Endodermal cell (in vitro differentiated cells): ENCODE results near the gene PSMA6. TPM values are rescaled to one million over a fixed set of nuclear protein-coding genes. Genes with fewer than 3 reads are reported as not detected.

ENCODE experiments used
- DNase-seq: peaks from one replicate; pipeline ENCODE4 v3.0.0-alpha.2; 2017
- H3K27ac ChIP-seq: 2 replicates; pipeline ENCODE4 v1.5.1; 2013; ENCODE audit warnings: mild to moderate bottlenecking, low read depth, low read length, moderate library complexity
- H3K27me3 ChIP-seq: 2 replicates; pipeline ENCODE4 v1.6.1; 2013; ENCODE audit warnings: mild to moderate bottlenecking, low read length, moderate library complexity; ENCODE audit not compliant: insufficient read depth, control insufficient read depth, poor library complexity, severe bottlenecking
- H3K36me3 ChIP-seq: 2 replicates; pipeline ENCODE4 v1.7.0; 2013; ENCODE audit warnings: mild to moderate bottlenecking, low read length, moderate library complexity; ENCODE audit not compliant: control insufficient read depth, insufficient read depth
- H3K4me1 ChIP-seq: one replicate; pipeline ENCODE4 v1.7.0; 2013; ENCODE audit warnings: low read length; ENCODE audit not compliant: control insufficient read depth, insufficient read depth
- H3K4me3 ChIP-seq: 2 replicates; pipeline ENCODE4 v1.5.1; 2013; ENCODE audit warnings: mild to moderate bottlenecking, low read length, moderate library complexity
- H3K9ac ChIP-seq: 2 replicates; pipeline ENCODE4 v1.6.1; 2013; ENCODE audit warnings: mild to moderate bottlenecking, low read length, moderate library complexity; ENCODE audit not compliant: poor library complexity, severe bottlenecking; ENCODE audit errors: extremely low read depth
- H3K9me3 ChIP-seq: 2 replicates; pipeline ENCODE4 v1.6.1; 2013; ENCODE audit warnings: mild to moderate bottlenecking, low read length, moderate library complexity; ENCODE audit not compliant: control insufficient read depth
- H3K27ac Mint-ChIP-seq: 2 replicates; pipeline ENCODE4 v1.8.0; 2020; ENCODE audit warnings: mixed read lengths
- H3K27me3 Mint-ChIP-seq: 2 replicates; pipeline ENCODE4 v1.8.0; 2021; ENCODE audit warnings: mild to moderate bottlenecking, mixed read lengths; ENCODE audit not compliant: insufficient read depth
- H3K36me3 Mint-ChIP-seq: 2 replicates; pipeline ENCODE4 v1.8.0; 2020; ENCODE audit warnings: low read depth, mixed read lengths
- H3K4me1 Mint-ChIP-seq: 2 replicates; pipeline ENCODE4 v1.8.0; 2020; ENCODE audit warnings: mixed read lengths
- H3K4me3 Mint-ChIP-seq: 2 replicates; pipeline ENCODE4 v1.8.0; 2020; ENCODE audit warnings: mild to moderate bottlenecking, moderate library complexity, mixed read lengths
- H3K9me3 Mint-ChIP-seq: 2 replicates; pipeline ENCODE4 v1.8.0; 2020; ENCODE audit warnings: mild to moderate bottlenecking, mixed read lengths
- CTCF ChIP-seq: fragments of 200-600 bp; sonication (generic); conservative IDR thresholded peaks from 2 replicates; pipeline ENCODE4 v1.5.0; 2021; ENCODE audit warnings: antibody characterized with exemption, mild to moderate bottlenecking
- WGBS, 2 experiments: methylation state at CpG; one replicate each; pipeline versions ENCODE4 v1.1.5 to v1.1.7; 2013; ENCODE audit warnings: missing lambda C conversion rate in 2 of 2, mixed read lengths in 1 of 2; ENCODE audit not compliant: insufficient coverage in 1 of 2, insufficient read length in 1 of 2; 5-methylcytosine and 5-hydroxymethylcytosine counted together
- total RNA-seq, 2 donors: library from RNA; stranded (reverse); fragmentation: NEBNext Ultra II Directional in 1 of 2; extraction: Animal tissue kit (Norgen Biotek cat#: 25700) in 1 of 2; gene quantifications; 2 replicates in 1 of 2; 3 replicates in 1 of 2; pipeline ENCODE4 v1.2.1, GENCODE V29; 2021

The PSMA6 gene
- total RNA-seq, 2 donors from 2014 or later, result 263 to 277 TPM

- no peak overlapping the region for H3K4me3 ChIP-seq
- H3K9me3 ChIP-seq, result no peaks in the 10 kb centered on the region
- Mint-ChIP-seq H3K9me3 (no peaks in the 10 kb centered on the region), H3K4me3 (no peak overlapping the region), H3K27me3 (no peaks in the 10 kb centered on the region), H3K4me1 (peaks cover 7% of the 10 kb centered on the region), H3K36me3 (peaks cover 8% of the 10 kb centered on the region), H3K27ac (no peak overlapping the region)
- no peak overlapping the region for H3K9ac ChIP-seq
- DNase-seq, result no peak
- 88 to 97% methylated on average over 6 to 8 of the region's 8 CpGs for WGBS, 2 experiments
- H3K4me1 ChIP-seq, result no peaks in the 10 kb centered on the region
- TF ChIP-seq CTCF, result no peak
- H3K27me3 ChIP-seq, result no peaks in the 10 kb centered on the region
- H3K27ac ChIP-seq, result no peak overlapping the region
- H3K36me3 ChIP-seq, result no peaks in the 10 kb centered on the region
Measured at GRCh38 chr14:35287431-35288013, 4.7 kb upstream of the PSMA6 start.

- no peak for DNase-seq
- Histone ChIP-seq H3K4me3 (no peak overlapping the region), H3K27ac (no peak overlapping the region), H3K4me1 (no peaks in the 10 kb centered on the region), H3K36me3 (peaks cover 4% of the 10 kb centered on the region), H3K27me3 (no peaks in the 10 kb centered on the region), H3K9ac (no peak overlapping the region), H3K9me3 (no peaks in the 10 kb centered on the region)
- H3K27me3 Mint-ChIP-seq, result no peaks in the 10 kb centered on the region
- TF ChIP-seq CTCF, result no peak
- peaks cover 18% of the 10 kb centered on the region for H3K4me1 Mint-ChIP-seq
- H3K36me3 Mint-ChIP-seq, result peaks cover 10% of the 10 kb centered on the region
- WGBS, 2 experiments, result 86 to 100% methylated on average over 1 to 3 of the region's 3 CpGs
- H3K9me3 Mint-ChIP-seq, result no peaks in the 10 kb centered on the region
- no peak overlapping the region for H3K4me3 Mint-ChIP-seq
- no peak overlapping the region for H3K27ac Mint-ChIP-seq
Measured at GRCh38 chr14:35289623-35290022, 2.6 kb upstream of the PSMA6 start.

- TF ChIP-seq CTCF, result no peak
- Mint-ChIP-seq H3K9me3 (no peaks in the 10 kb centered on the region), H3K4me3 (peak overlapping the region; percentile 98), H3K4me1 (peaks cover 20% of the 10 kb centered on the region), H3K27me3 (no peaks in the 10 kb centered on the region), H3K36me3 (peaks cover 15% of the 10 kb centered on the region), H3K27ac (peak overlapping the region; percentile 98)
- no peaks in the 10 kb centered on the region for H3K27me3 ChIP-seq
- peak overlapping the region; percentile 96 for H3K4me3 ChIP-seq
- peaks cover 25% of the 10 kb centered on the region for H3K36me3 ChIP-seq
- H3K27ac ChIP-seq, result peak overlapping the region; percentile 92
- H3K9ac ChIP-seq, result peak overlapping the region; percentile 98
- no peaks in the 10 kb centered on the region for H3K4me1 ChIP-seq
- WGBS, 2 experiments, result 15 to 22% methylated on average over 12 to 14 of the region's 14 CpGs
- no peak for DNase-seq
- no peaks in the 10 kb centered on the region for H3K9me3 ChIP-seq
Measured at GRCh38 chr14:35292770-35293561, 784 bp downstream of the PSMA6 start.
